SK-N-DZ (cell line): ENCODE results near the gene GLOD5. TPM values are rescaled to one million over a fixed set of nuclear protein-coding genes. Genes with fewer than 3 reads are reported as not detected.

ENCODE experiments used
- DNase-seq: peaks from one replicate; pipeline ENCODE4 v3.0.0-alpha.2; 2015; ENCODE audit warnings: low spot score
- polyA plus RNA-seq, 2 experiments: library from polyadenylated mRNA; depleted of rRNA; stranded (reverse); fragments of >200 nt; gene quantifications; 2 replicates each; pipeline ENCODE4 v1.2.3, GENCODE V29; 2014

Gene GLOD5
- polyA plus RNA-seq (2014; cell fraction: cytosol; rRNA removed), result not detected in 2 replicates
- polyA plus RNA-seq (2014; cell fraction: nucleus; rRNA removed), result not detected in 2 replicates

- no peak for DNase-seq
These were observed at the start of gene GLOD5 for GRCh38 chrX:48761674-48762471. Gene GLOD5 (plus strand): TSS chrX:48761747. CDS start chrX:48761791, 44 bp downstream.

DNA sequence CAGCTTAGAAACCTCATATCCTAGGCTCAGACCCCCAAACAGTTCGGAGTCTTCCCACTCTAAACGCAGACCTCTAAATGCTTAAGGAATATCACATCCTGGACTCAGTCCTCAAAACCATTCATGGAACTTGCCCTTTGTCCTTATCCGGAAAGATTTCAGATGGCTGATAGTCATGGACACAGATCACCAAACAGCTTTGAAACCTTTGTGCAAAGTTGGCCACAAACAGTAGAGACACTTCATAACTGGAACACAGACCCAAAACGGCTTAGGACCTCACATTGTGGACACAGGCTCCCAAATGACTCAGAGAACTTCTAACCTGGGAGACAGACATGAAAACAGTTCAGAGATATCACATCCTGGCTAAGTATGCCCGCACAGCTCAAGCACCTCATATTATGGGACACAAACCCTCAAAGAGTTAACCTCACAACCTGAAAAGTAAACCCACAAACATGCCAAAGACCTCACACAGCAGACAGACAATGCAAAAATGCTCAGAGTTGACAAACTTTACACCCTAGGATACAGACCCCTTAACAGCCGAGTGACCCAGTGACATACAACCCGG lies 49.5 kb upstream of the GLOD5 start:
- DNase-seq, result no peak

DNA sequence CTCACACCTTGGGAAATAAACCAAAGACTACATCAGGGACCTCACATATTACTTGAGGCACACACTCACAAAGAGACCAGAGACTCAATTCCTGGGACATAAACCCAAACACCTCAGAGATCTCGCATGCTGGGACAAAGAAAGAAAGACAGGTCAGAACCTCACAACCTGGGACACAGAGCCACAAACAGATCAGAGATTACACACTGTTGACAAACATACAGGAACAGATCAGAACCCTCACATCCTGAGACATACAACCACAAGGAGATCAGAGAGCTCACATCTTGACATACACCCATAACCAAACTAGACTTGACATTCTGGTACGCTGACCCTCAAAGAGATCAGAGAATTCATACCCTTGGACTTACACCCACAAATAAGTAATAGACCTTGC lies 47.7 kb upstream of the GLOD5 start:
- no peak for DNase-seq

DNA sequence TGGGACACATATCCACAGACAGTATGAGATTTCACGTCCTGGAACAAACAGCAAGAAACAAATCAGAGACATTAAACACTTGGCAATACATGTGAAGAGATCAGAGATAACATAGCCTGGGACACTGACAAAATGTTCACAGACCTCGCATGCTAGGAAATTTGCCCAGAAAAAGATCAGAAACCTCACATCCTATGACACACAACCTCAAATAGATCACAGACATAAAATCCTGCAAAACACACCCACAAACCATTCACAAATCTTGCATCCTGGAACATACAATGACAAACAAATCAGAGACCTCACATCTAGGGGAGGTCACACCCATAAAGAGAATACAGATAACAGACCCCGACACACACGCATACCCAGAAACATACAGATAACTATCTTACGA lies 47.0 kb upstream of the GLOD5 start:
- DNase-seq, result no peak

GRCh38 chrX:48715072-48715471 lies 46.5 kb upstream of the GLOD5 start:
- no peak for DNase-seq

GRCh38 chrX:48715876-48716502 lies 45.6 kb upstream of the GLOD5 start:
- DNase-seq, result no peak

- DNase-seq, result no peak
These were observed 41.6 kb upstream of the GLOD5 start for GRCh38 chrX:48719958-48720357.

- DNase-seq, result no peak
These were observed 40.8 kb upstream of the GLOD5 start for GRCh38 chrX:48720577-48721250.

GRCh38 chrX:48721916-48722315 lies 39.6 kb upstream of the GLOD5 start:
- no peak for DNase-seq

DNA sequence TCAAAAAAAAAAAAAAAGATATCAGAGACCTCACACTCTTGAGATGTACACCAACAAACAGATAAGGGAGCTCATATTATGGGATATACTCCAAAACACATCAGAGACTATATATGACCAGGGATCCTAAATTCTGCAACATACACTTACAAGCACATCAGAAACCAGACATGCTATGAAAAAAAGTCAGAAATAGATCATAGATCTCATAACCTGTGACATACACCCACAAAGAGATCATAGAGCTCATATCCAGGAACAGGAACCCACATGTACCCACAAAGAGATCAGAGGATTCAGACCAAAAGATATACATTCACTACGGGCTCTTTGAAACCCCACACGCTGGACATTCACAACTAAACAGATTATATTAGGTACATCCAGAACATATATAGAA lies 35.0 kb upstream of the GLOD5 start:
- DNase-seq, result no peak

- DNase-seq, result no peak
These were observed 32.9 kb upstream of the GLOD5 start for GRCh38 chrX:48728653-48729052.

- DNase-seq, result no peak
These were observed 25.2 kb upstream of the GLOD5 start for GRCh38 chrX:48736303-48736702.

DNA sequence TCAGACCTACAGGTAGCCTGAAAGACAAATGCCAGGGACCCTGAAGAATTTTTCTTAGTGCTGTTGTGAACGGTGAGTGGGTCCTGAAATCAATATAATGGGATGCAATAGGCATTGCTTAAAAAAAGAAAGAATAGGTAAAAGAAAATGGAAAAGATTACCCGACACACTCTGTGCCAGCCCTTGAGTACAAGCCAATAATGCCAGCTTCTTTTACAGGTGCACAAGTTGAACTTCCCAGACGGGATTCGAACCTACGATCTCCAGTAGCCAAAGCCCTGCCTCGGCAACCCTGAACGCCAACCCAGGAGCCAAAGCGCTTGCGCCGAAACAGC lies 24.7 kb upstream of the GLOD5 start:
- DNase-seq, result no peak

GRCh38 chrX:48737213-48737938 lies 24.2 kb upstream of the GLOD5 start:
- peak; percentile 98 for DNase-seq

GRCh38 chrX:48737940-48738339 lies 23.6 kb upstream of the GLOD5 start:
- DNase-seq, result no peak

DNA sequence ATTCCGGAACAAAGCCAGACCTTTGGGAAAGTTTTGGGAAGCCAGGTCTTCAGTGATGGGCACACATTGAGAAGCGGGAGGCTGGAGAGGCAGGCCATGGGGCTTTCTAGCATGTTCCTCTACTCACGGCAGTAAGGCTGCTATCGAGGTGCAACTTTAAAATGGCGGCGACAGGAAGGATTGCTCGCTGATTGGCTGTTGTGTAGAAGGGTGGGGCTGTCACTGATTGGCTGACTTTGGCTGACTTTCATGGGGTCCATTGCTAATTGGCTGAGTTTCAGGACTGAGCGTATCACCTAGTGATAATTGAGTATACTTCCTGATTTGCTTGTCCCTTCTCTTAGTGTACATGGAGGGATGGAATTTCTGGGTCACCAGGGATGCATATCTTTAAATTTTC lies 19.7 kb upstream of the GLOD5 start:
- DNase-seq, result no peak

- DNase-seq, result no peak
These were observed 16.3 kb upstream of the GLOD5 start for GRCh38 chrX:48745222-48745621.

DNA sequence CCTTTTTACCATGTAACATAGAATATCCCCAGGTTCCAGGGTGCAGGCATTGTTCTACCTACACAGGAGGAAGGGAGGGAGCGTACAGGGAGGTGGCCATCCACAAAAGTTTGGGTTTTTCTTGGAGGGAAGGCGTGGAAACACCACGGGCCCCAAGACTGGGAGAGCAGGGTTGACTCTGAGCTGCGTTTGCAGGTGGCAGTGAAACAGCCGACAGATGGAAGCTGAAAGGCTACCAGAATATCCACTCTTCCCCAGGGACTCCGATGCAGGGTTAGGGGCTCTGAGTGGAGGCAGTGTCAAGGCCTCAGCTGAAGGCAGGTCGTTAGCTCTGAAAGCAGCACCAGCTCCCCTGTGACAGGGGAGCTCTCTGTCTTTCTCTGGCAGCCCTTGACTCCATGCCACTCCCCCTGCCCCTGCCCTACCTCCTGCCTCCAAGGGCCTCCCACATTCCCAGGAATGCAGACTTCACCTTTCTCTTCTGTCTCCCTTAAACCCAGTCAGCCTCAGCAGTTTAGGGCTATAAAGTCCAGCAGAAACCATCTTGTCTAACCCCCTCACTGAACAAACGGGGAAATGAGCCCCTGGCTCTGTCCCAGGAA lies 14.0 kb upstream of the GLOD5 start:
- DNase-seq, result no peak

- no peak for DNase-seq
These were observed 12.4 kb upstream of the GLOD5 start for GRCh38 chrX:48749182-48749581.

DNA sequence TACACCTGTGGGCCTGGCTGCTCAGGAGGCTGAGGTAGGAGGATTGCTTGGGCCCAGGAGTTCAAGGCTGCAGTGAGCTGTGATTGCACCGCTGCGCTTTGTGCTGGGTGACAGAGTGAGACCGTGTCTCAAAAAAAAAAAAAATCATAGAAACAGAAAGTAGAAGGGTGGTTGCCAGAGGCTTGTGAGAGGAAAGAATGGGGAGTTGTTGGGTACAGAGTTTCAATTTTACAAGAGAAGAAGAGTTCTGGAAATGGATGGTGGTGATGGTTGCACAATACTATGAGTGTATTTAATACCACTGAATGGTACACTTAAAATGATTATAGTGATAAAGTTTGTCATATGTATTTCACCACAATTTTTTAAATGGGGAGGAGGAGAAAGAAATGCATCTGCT lies 10.2 kb upstream of the GLOD5 start:
- DNase-seq, result no peak

GRCh38 chrX:48752498-48752897 lies 9.0 kb upstream of the GLOD5 start:
- DNase-seq, result no peak
